Peyer's patch (tissue), 4 donors: ENCODE measurements around the gene IL17C.

ENCODE experiments used
- POLR2A ChIP-seq, 2 donors: fragments of 450-650 bp; IDR thresholded peaks; one replicate each; pipeline ENCODE4 v1.5.1; 2017; ENCODE audit warnings: antibody characterized with exemption in 2 of 2, mild to moderate bottlenecking in 2 of 2, moderate library complexity in 2 of 2
- TF ChIP-seq, protein P1 (sequence below), 6 experiments: fragments of 450-650 bp in 4 of 6; fragments of 200-600 bp in 2 of 6; sonication (generic) in 1 of 6; IDR thresholded peaks; one replicate each; pipeline ENCODE4 v1.5.1; 2017 to 2019; ENCODE audit warnings: antibody characterized with exemption in 6 of 6, mild to moderate bottlenecking in 3 of 6, moderate library complexity in 1 of 6

DNA sequence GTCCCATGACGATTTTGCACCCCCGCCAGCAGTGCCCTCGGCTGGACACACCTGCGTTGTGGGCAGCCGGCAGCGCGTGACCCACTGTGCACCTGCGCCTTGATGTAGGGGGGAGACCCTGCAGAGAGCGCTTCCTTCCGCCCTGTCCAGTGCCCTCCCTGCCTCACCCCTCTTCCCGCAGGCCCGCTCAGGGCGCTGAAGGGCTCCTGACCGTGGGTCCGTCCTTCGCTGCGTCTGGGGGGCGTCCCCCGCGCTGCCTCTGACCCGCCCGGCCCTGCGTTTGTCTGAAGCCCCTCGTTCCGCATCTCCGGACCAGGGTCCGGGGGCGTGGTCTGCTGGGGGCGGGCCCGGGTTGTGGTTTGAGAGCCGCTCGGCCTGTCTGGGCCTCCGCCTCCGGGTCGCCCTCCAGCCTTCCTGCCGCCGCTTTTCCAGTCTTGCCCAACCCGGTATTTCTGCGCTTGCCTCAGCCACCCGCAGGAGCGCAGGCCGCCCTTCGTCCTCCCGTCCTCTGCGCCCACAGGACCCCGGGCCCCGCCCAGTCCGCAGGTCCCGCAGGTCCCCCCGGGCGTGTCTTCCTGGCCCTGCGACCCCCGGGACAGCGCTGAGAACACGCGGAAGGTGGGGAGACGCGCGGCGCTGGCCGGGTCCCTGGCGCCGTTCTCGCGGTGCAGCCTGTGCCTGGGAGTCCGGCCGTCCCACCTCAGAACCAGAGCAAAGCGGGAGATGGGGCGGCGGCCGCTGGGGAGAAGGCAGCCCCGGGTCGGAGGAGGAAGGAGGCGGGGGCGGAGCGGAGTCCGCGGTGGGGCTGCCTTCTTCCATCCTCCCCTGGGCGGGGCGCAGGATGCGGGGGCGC lies 4.0 kb upstream of the IL17C start:
- TF ChIP-seq POLR2A (IDR thresholded peaks at IDR 0.05): no peak
- TF ChIP-seq, protein P1, sequence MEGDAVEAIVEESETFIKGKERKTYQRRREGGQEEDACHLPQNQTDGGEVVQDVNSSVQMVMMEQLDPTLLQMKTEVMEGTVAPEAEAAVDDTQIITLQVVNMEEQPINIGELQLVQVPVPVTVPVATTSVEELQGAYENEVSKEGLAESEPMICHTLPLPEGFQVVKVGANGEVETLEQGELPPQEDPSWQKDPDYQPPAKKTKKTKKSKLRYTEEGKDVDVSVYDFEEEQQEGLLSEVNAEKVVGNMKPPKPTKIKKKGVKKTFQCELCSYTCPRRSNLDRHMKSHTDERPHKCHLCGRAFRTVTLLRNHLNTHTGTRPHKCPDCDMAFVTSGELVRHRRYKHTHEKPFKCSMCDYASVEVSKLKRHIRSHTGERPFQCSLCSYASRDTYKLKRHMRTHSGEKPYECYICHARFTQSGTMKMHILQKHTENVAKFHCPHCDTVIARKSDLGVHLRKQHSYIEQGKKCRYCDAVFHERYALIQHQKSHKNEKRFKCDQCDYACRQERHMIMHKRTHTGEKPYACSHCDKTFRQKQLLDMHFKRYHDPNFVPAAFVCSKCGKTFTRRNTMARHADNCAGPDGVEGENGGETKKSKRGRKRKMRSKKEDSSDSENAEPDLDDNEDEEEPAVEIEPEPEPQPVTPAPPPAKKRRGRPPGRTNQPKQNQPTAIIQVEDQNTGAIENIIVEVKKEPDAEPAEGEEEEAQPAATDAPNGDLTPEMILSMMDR (IDR thresholded peaks at IDR 0.05): no peak
